GM12878 (cell line): ENCODE measurements around the gene CBX7. TPM values are rescaled to one million over a fixed set of nuclear protein-coding genes. Genes with fewer than 3 reads are reported as not detected.

Experiments
- ATAC-seq: fragments of 200-7000 bp; cut with Tn5 transposase; 3 replicates; pipeline ENCODE4 v1.9.1; 2020; ENCODE audit warnings: mild to moderate bottlenecking, moderate library complexity
- BruUV-seq: library from RNA; stranded (reverse); fragments of 400-500 nt; replicated peaks from 2 replicates; lab custom pipeline; 2021; lab: Mats Ljungman, UMichigan
- CTCF ChIA-PET: fragments of 300-600 bp; sonication (Branson Sonifier 250); formaldehyde crosslinking; extraction: SDS; loops from one replicate; lab custom pipeline; 2021; ENCODE audit warnings: inconsistent platforms; lab: Yijun Ruan, JAX
- POLR2A ChIA-PET: fragments of 350-600 bp; formaldehyde crosslinking; extraction: SDS; loops from one replicate; lab custom pipeline; 2021; ENCODE audit warnings: inconsistent platforms; lab: Charles Lee
- RAD21 ChIA-PET: fragments of 300-600 bp; sonication (Branson Sonifier 250); formaldehyde crosslinking; loops from one replicate; lab custom pipeline; 2023; ENCODE audit warnings: antibody characterized with exemption; ENCODE audit not compliant: unreplicated experiment; lab: Charles Lee
- SMC1A ChIA-PET: fragments of 300-600 bp; sonication (Branson Sonifier 250); formaldehyde crosslinking; loops from one replicate; lab custom pipeline; 2023; ENCODE audit not compliant: unreplicated experiment, uncharacterized antibody; lab: Charles Lee
- DNase-seq: peaks from one replicate; pipeline ENCODE4 v3.0.0-alpha.2; 2011; ENCODE audit warnings: low read depth, low spot score
- FAIRE-seq: peaks from 3 replicates; lab custom pipeline; 2011; peaks lifted over from hg19 to GRCh38; lab: Jason Lieb, UNC
- H2AFZ ChIP-seq: 2 replicates; pipeline ENCODE4 v1.6.0; 2011; ENCODE audit warnings: low read depth, low read length, control low read depth; ENCODE audit not compliant: control insufficient read depth
- H3K27ac ChIP-seq: 2 replicates; pipeline ENCODE4 v1.5.1; 2011; ENCODE audit warnings: control low read depth; ENCODE audit not compliant: control insufficient read depth, insufficient read depth
- H3K27me3 ChIP-seq, 2 experiments: replicated peaks in 1 of 2; 2 replicates each; pipeline versions ENCODE4 v1.6.0 to v1.6.1; 2011; ENCODE audit warnings: low read length in 1 of 2; ENCODE audit not compliant: control insufficient read depth in 2 of 2, insufficient read depth in 2 of 2
- H3K36me3 ChIP-seq, 2 experiments: 2 replicates each; pipeline ENCODE4 v1.5.1; 2011; ENCODE audit warnings: low read length in 1 of 2; ENCODE audit not compliant: control insufficient read depth in 2 of 2, insufficient read depth in 2 of 2
- H3K4me1 ChIP-seq: 2 replicates; pipeline ENCODE4 v1.6.1; 2011; ENCODE audit warnings: mild to moderate bottlenecking, low read length, moderate library complexity, mixed read lengths; ENCODE audit not compliant: control insufficient read depth, insufficient read depth
- H3K4me2 ChIP-seq: 2 replicates; pipeline ENCODE4 v1.6.0; 2011; ENCODE audit warnings: control low read depth; ENCODE audit not compliant: control insufficient read depth, insufficient read depth
- H3K4me3 ChIP-seq: fragments of 200-600 bp; sonication (generic); 2 replicates; pipeline ENCODE4 v1.5.1; 2016
- H3K79me2 ChIP-seq: 2 replicates; pipeline ENCODE4 v1.6.0; 2011; ENCODE audit warnings: low read length; ENCODE audit not compliant: control insufficient read depth, insufficient read depth
- H3K9ac ChIP-seq: 2 replicates; pipeline ENCODE4 v1.8.0; 2011; ENCODE audit warnings: low read length, control low read depth, mixed read lengths; ENCODE audit not compliant: control insufficient read depth, insufficient read depth
- H3K9me3 ChIP-seq: replicated peaks from 3 replicates; pipeline ENCODE4 v1.5.1; 2011; ENCODE audit warnings: mild to moderate bottlenecking, low read length; ENCODE audit not compliant: control insufficient read depth, insufficient read depth
- H4K20me1 ChIP-seq: 2 replicates; pipeline ENCODE4 v1.6.0; 2011; ENCODE audit not compliant: control insufficient read depth, insufficient read depth
- ATF2 ChIP-seq: IDR thresholded peaks from 2 replicates; pipeline ENCODE4 v1.6.1; 2012; ENCODE audit warnings: low read length, inconsistent platforms
- BCL11A ChIP-seq: IDR thresholded peaks from 2 replicates; pipeline ENCODE4 v1.6.1; 2011; ENCODE audit warnings: low read depth, low read length
- BRCA1 ChIP-seq: IDR thresholded peaks from 2 replicates; pipeline ENCODE4 v1.6.1; 2011; ENCODE audit warnings: low read depth, low read length, improper control_type of control experiment
- CHD4 ChIP-seq: fragments of 200-600 bp; sonication (generic); IDR thresholded peaks from 2 replicates; pipeline ENCODE4 v1.6.1; 2016; ENCODE audit warnings: mild to moderate bottlenecking
- CREM ChIP-seq: IDR thresholded peaks from 2 replicates; pipeline ENCODE4 v1.6.1; 2014; ENCODE audit warnings: antibody characterized with exemption, low read depth
- ETV6 ChIP-seq, 2 experiments: fragments of 450-650 bp in 1 of 2; IDR thresholded peaks in 1 of 2; conservative IDR thresholded peaks in 1 of 2; 2 replicates each; pipeline ENCODE4 v1.6.1; 2014; ENCODE audit warnings: antibody characterized with exemption in 1 of 2, borderline replicate concordance in 1 of 2, low read depth in 1 of 2, mild to moderate bottlenecking in 1 of 2, moderate library complexity in 1 of 2
- IRF3 ChIP-seq: fragments of 450-650 bp; IDR thresholded peaks from 2 replicates; pipeline ENCODE4 v1.6.1; 2014; ENCODE audit warnings: mild to moderate bottlenecking
- POLR2AphosphoS2 ChIP-seq: IDR thresholded peaks from 2 replicates; pipeline ENCODE4 v1.6.1; 2011; ENCODE audit warnings: low read depth, mild to moderate bottlenecking, low read length, improper control_type of control experiment, moderate library complexity
- POLR2AphosphoS5 ChIP-seq: IDR thresholded peaks from 2 replicates; pipeline ENCODE4 v1.6.1; 2011; ENCODE audit warnings: mild to moderate bottlenecking, low read length, inconsistent platforms
- SMARCA5 ChIP-seq: fragments of 450-650 bp; IDR thresholded peaks from 2 replicates; pipeline ENCODE4 v1.6.1; 2017; ENCODE audit warnings: mild to moderate bottlenecking
- SREBF1 ChIP-seq: IDR thresholded peaks from 2 replicates; pipeline ENCODE4 v1.6.1; 2012; ENCODE audit warnings: mild to moderate bottlenecking, low read length
- WRNIP1 ChIP-seq: IDR thresholded peaks from 2 replicates; pipeline ENCODE4 v1.6.1; 2011; ENCODE audit warnings: low read depth, low read length, improper control_type of control experiment, borderline replicate concordance
- WGBS: methylation state at CpG from one replicate; pipeline ENCODE4 v1.1.6; 2016; ENCODE audit warnings: low lambda C conversion rate; ENCODE audit not compliant: insufficient replicate concordance, insufficient coverage; ENCODE audit errors: missing lambda C conversion rate; 5-methylcytosine and 5-hydroxymethylcytosine counted together
- in situ Hi-C: fragments of 300-500 bp; cut with MboI; formaldehyde crosslinking; loops from 9 replicates; pipeline ENCODE4 v1.14.3; 2018; ENCODE audit warnings: mixed read lengths
- intact Hi-C: fragments of 100-400 bp; cut with micrococcal nuclease; formaldehyde crosslinking; loops from one replicate; pipeline ENCODE4 v1.14.2; 2022; ENCODE audit not compliant: unreplicated experiment
- polyA plus RNA-seq, 11 experiments: library from polyadenylated mRNA; depleted of rRNA in 4 of 11; unstranded in 6 of 11; stranded (reverse) in 5 of 11; fragments of >200 nt; fragmentation: Nextera tagmentation in 4 of 11; fragmentation: Illumina TruSeq in 1 of 11; extraction: Ambion mirVana in 4 of 11; extraction: Trizol in 1 of 11; gene quantifications; 1 replicate in 1 of 11; 2 replicates in 10 of 11; pipeline versions ENCODE4 v1.2.1 to v1.2.3, GENCODE V29; 2011 to 2016; ENCODE audit warnings: inconsistent platforms in 2 of 11, missing spikeins in 2 of 11, low read depth in 1 of 11
- total RNA-seq, 4 experiments: library from RNA; depleted of rRNA in 3 of 4; stranded (reverse); fragments of >200 nt in 3 of 4; fragmentation: Illumina TruSeq in 1 of 4; extraction: Trizol in 1 of 4; gene quantifications; 2 replicates each; pipeline versions ENCODE4 v1.2.1 to v1.2.3, GENCODE V29; 2013 to 2021

CBX7 gene
- total and polyA plus RNA-seq, 10 of the 15 experiments (the other 5 are each of a cell fraction or from before 2014, with no cell fraction given), result 0.18 to 17.2 (median 5.6) TPM

GRCh38 chr22:39181356-39181755, 28.9 kb upstream of the CBX7 start (continued):
- TF ChIP-seq CHD4 (no peak), POLR2AphosphoS5 (no peak)

- no peak overlapping the region for H2AFZ ChIP-seq
- CTCF ChIA-PET, result interaction anchor here (1.1 kb wide), 1 partner anchor 9 kb away, joined by 3 read pairs; no protein-coding TSS in a partner anchor
- no TSS peak for BruUV-seq
- 53% methylated on average over 21 of the region's 21 CpGs for WGBS
- H3K36me3 ChIP-seq, result no peaks in the 10 kb centered on the region
- TF ChIP-seq BRCA1, result no peak
- no peak for TF ChIP-seq WRNIP1
- TF ChIP-seq, all 136 proteins: peak for 0
- POLR2A ChIA-PET, result interaction anchor here (0.7 kb wide), 1 partner anchor 13 kb away, joined by 4 read pairs; no protein-coding TSS in a partner anchor
- H3K4me1 ChIP-seq, result no peaks in the 10 kb centered on the region
- RAD21 ChIA-PET, result no interaction called here
- H3K27me3 ChIP-seq, result no peaks in the 10 kb centered on the region
- H3K79me2 ChIP-seq, result no peaks in the 10 kb centered on the region
- no peak for FAIRE-seq
- H3K27ac ChIP-seq, result no peak overlapping the region
- H3K4me2 ChIP-seq, result no peak overlapping the region
- in situ Hi-C loops, result no loop called here
- no peaks in the 10 kb centered on the region for H4K20me1 ChIP-seq
- DNase-seq, result no peak
- no peak for ATAC-seq
- no peaks in the 10 kb centered on the region; the same call in 2 of the 3 replicates for H3K9me3 ChIP-seq
- intact Hi-C loops, result no loop called here
- no peak overlapping the region for H3K9ac ChIP-seq
- no peak overlapping the region for H3K4me3 ChIP-seq
- SMC1A ChIA-PET, result interaction anchor here (1.3 kb wide), 1 partner anchor 136 kb away, joined by 3 read pairs; no protein-coding TSS in a partner anchor
These were observed 27.4 kb upstream of the CBX7 start for GRCh38 chr22:39179841-39180335.

GRCh38 chr22:39179401-39179827, 26.9 kb upstream of the CBX7 start:
- H3K27ac ChIP-seq, result no peak overlapping the region
- no peaks in the 10 kb centered on the region; the same call in 2 of the 3 replicates for H3K9me3 ChIP-seq
- H3K4me3 ChIP-seq, result no peak overlapping the region
- ChIA-PET RAD21 (interaction anchor here (0.8 kb wide), 1 partner anchor 8 kb away, joined by 3 read pairs; no protein-coding TSS in a partner anchor), POLR2A (interaction anchor here (0.6 kb wide), 1 partner anchor 89 kb away, joined by 3 read pairs; no protein-coding TSS in a partner anchor), CTCF (interaction anchor here (1.1 kb wide), 1 partner anchor 8 kb away, joined by 3 read pairs; no protein-coding TSS in a partner anchor), SMC1A (interaction anchor here (1.2 to 1.3 kb wide), 2 partner anchors 126 to 136 kb away, joined by 3 read pairs; no protein-coding TSS in a partner anchor)
- H3K36me3 ChIP-seq, result no peaks in the 10 kb centered on the region
- DNase-seq (no peak), ATAC-seq (no peak), FAIRE-seq (no peak)
- no peaks in the 10 kb centered on the region for H3K79me2 ChIP-seq
- no peak overlapping the region for H3K4me2 ChIP-seq
- 87% methylated on average over 6 of the region's 6 CpGs for WGBS
- no TSS peak for BruUV-seq
- H3K4me1 ChIP-seq, result peaks cover 2% of the 10 kb centered on the region
- in situ Hi-C loops, result no loop called here
- H4K20me1 ChIP-seq, result no peaks in the 10 kb centered on the region
- H3K9ac ChIP-seq, result no peak overlapping the region
- H3K27me3 ChIP-seq, result no peaks in the 10 kb centered on the region
- intact Hi-C loops, result no loop called here
- H2AFZ ChIP-seq, result no peak overlapping the region
- TF ChIP-seq ATF2, result no peak
- TF ChIP-seq BCL11A, result no peak
- no peak for TF ChIP-seq CREM
- no peak for TF ChIP-seq IRF3
- no peak for TF ChIP-seq POLR2AphosphoS2
- no peak for TF ChIP-seq ETV6 (conservative IDR thresholded peaks at IDR 0.05 in 1 of 2, IDR thresholded peaks at IDR 0.05 in 1 of 2; ENCODE audit: borderline replicate concordance in 1 of 2, low read depth in 1 of 2)
- no peak for TF ChIP-seq SMARCA5
- no peak for TF ChIP-seq SREBF1
